KMS-11 (cell line): ENCODE measurements around the gene NAV2.

Experiments
- H2AFZ ChIP-seq: fragments of 200-600 bp; sonication (generic); 2 replicates; pipeline ENCODE4 v1.6.1; 2016; ENCODE audit warnings: antibody characterized with exemption, mixed run types, low read depth
- H3K27ac ChIP-seq: fragments of 200-600 bp; sonication (generic); 2 replicates; pipeline ENCODE4 v1.6.1; 2016; ENCODE audit warnings: mild to moderate bottlenecking, mixed run types
- H3K27me3 ChIP-seq: fragments of 200-600 bp; sonication (generic); 2 replicates; pipeline ENCODE4 v1.6.1; 2017; ENCODE audit warnings: mild to moderate bottlenecking, low read depth, mixed run types, moderate library complexity; ENCODE audit not compliant: insufficient read depth
- H3K36me3 ChIP-seq: fragments of 200-600 bp; sonication (generic); 2 replicates; pipeline ENCODE4 v1.6.1; 2017; ENCODE audit warnings: mild to moderate bottlenecking, mixed run types; ENCODE audit not compliant: insufficient read depth
- H3K4me1 ChIP-seq: fragments of 200-600 bp; sonication (generic); 2 replicates; pipeline ENCODE4 v1.6.1; 2016; ENCODE audit warnings: mild to moderate bottlenecking, low read depth, mixed run types; ENCODE audit not compliant: poor library complexity, severe bottlenecking
- H3K4me2 ChIP-seq: fragments of 200-600 bp; sonication (generic); 2 replicates; pipeline ENCODE4 v1.7.0; 2016; ENCODE audit warnings: mild to moderate bottlenecking, mixed run types
- H3K4me3 ChIP-seq: fragments of 200-600 bp; sonication (generic); IDR thresholded peaks from 2 replicates; pipeline ENCODE4 v1.6.1; 2017; ENCODE audit warnings: low read depth, low read length, mixed read lengths; ENCODE audit not compliant: insufficient read depth
- H3K79me2 ChIP-seq: fragments of 200-600 bp; sonication (generic); 2 replicates; pipeline ENCODE4 v1.6.1; 2016; ENCODE audit warnings: low read depth, mixed run types; ENCODE audit not compliant: insufficient read depth
- H3K9ac ChIP-seq: fragments of 200-600 bp; sonication (generic); 2 replicates; pipeline ENCODE4 v1.6.1; 2016; ENCODE audit warnings: mild to moderate bottlenecking, mixed run types
- H4K20me1 ChIP-seq: fragments of 200-600 bp; sonication (generic); 2 replicates; pipeline ENCODE4 v1.6.1; 2016; ENCODE audit warnings: mild to moderate bottlenecking, mixed run types; ENCODE audit not compliant: insufficient read depth
- TF ChIP-seq, protein P1 (sequence below): fragments of 200-600 bp; sonication (generic); conservative IDR thresholded peaks from 2 replicates; pipeline ENCODE4 v1.6.1; 2017; ENCODE audit warnings: low read depth, mild to moderate bottlenecking, antibody characterized with exemption, low read length, moderate library complexity, mixed read lengths

NAV2 gene

DNA sequence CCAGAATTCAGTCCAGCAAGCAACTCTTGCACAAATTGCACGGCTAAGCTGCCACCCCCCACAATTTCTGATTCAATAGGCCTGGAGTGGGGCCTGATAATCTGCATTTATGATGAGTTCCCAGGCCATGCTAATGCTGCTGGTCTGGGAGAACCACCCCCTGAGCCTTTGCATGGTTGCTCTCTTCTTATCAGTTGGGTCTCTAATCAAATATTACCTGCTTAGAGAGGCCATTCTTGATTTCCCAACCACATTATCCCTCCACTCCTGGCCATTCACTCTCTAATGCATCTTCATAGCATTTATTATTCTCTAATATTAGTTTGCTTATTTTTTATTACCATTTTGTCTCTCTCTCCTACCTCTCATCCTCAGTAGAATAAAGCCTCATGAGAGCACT, 99.5 kb downstream of the NAV2 start:
- Histone ChIP-seq H3K27me3 (no peaks in the 10 kb centered on the region), H3K4me2 (no peak overlapping the region), H2AFZ (no peak overlapping the region), H3K9ac (no peak overlapping the region), H3K4me3 (no peak overlapping the region), H4K20me1 (no peaks in the 10 kb centered on the region), H3K4me1 (peaks cover 9% of the 10 kb centered on the region), H3K36me3 (no peaks in the 10 kb centered on the region), H3K79me2 (no peaks in the 10 kb centered on the region), H3K27ac (no peak overlapping the region)
- TF ChIP-seq, protein P1, sequence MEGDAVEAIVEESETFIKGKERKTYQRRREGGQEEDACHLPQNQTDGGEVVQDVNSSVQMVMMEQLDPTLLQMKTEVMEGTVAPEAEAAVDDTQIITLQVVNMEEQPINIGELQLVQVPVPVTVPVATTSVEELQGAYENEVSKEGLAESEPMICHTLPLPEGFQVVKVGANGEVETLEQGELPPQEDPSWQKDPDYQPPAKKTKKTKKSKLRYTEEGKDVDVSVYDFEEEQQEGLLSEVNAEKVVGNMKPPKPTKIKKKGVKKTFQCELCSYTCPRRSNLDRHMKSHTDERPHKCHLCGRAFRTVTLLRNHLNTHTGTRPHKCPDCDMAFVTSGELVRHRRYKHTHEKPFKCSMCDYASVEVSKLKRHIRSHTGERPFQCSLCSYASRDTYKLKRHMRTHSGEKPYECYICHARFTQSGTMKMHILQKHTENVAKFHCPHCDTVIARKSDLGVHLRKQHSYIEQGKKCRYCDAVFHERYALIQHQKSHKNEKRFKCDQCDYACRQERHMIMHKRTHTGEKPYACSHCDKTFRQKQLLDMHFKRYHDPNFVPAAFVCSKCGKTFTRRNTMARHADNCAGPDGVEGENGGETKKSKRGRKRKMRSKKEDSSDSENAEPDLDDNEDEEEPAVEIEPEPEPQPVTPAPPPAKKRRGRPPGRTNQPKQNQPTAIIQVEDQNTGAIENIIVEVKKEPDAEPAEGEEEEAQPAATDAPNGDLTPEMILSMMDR, result no peak

- no peak overlapping the region for H3K9ac ChIP-seq
- H2AFZ ChIP-seq, result no peak overlapping the region
- H3K79me2 ChIP-seq, result no peaks in the 10 kb centered on the region
- peaks cover 9% of the 10 kb centered on the region for H3K4me1 ChIP-seq
- H4K20me1 ChIP-seq, result no peaks in the 10 kb centered on the region
- no peak overlapping the region for H3K27ac ChIP-seq
- TF ChIP-seq, protein P1, result no peak
- H3K4me2 ChIP-seq, result no peak overlapping the region
- no peak overlapping the region for H3K4me3 ChIP-seq
- no peaks in the 10 kb centered on the region for H3K27me3 ChIP-seq
- H3K36me3 ChIP-seq, result no peaks in the 10 kb centered on the region
Measured at GRCh38 chr11:19812710-19813109, 100.1 kb downstream of the NAV2 start.

- Histone ChIP-seq H3K27ac (no peak overlapping the region), H3K79me2 (no peaks in the 10 kb centered on the region), H3K9ac (no peak overlapping the region), H2AFZ (no peak overlapping the region), H4K20me1 (no peaks in the 10 kb centered on the region), H3K36me3 (no peaks in the 10 kb centered on the region), H3K4me1 (peaks cover 9% of the 10 kb centered on the region), H3K27me3 (no peaks in the 10 kb centered on the region), H3K4me2 (no peak overlapping the region), H3K4me3 (no peak overlapping the region)
- TF ChIP-seq, protein P1, result no peak
Measured at GRCh38 chr11:19813158-19813879, 100.7 kb downstream of the NAV2 start.

DNA sequence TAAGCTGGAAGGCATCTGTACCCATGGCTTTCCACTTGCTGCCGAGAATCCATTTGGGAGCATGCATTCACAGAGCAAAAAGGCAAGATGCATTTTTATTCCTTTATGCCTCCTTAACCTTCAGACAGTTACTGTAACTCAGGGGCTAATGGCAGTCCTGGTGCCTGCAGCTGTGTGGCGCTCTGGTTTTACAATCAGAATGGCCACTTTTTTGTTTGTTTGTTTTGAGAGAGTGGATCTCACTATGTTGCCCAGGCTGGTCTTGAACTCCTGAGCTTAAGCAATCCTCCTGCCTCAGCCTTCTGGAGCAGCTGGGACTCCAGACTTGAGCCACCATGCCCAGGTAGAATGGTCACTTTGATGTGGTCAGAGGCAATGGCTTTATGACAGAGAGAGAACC, 101.8 kb downstream of the NAV2 start:
- Histone ChIP-seq H2AFZ (no peak overlapping the region), H3K4me3 (no peak overlapping the region), H3K36me3 (no peaks in the 10 kb centered on the region), H3K9ac (no peak overlapping the region), H3K27me3 (no peaks in the 10 kb centered on the region), H3K4me1 (peaks cover 9% of the 10 kb centered on the region), H3K4me2 (no peak overlapping the region), H4K20me1 (no peaks in the 10 kb centered on the region), H3K27ac (no peak overlapping the region), H3K79me2 (no peaks in the 10 kb centered on the region)
- TF ChIP-seq, protein P1, result no peak
